Measurements from ENCODE around the gene CDIPT.

CDIPT gene

DNA sequence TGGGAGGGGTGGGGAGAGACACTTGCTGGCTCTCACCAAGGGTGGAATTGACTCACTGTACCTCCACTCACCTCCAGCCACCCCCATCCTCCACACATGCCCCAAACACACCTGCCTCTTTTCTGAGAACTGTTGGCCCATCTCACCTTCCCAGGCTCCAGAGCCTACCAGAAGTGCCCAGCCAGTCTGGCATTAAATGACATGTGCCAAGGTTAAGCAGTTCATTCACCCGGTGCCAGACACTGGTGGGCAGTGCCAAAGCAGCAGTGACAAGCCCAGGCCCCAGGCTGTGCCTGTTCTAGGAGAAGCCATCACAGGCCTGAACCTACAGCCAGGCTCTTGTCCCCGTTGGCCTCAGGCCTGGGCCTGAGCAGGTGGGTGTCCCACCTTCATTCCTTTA lies 31.5 kb downstream of the CDIPT start:
- no peak for DNase-seq (ENCODE audit: low read depth, low spot score)

DNA sequence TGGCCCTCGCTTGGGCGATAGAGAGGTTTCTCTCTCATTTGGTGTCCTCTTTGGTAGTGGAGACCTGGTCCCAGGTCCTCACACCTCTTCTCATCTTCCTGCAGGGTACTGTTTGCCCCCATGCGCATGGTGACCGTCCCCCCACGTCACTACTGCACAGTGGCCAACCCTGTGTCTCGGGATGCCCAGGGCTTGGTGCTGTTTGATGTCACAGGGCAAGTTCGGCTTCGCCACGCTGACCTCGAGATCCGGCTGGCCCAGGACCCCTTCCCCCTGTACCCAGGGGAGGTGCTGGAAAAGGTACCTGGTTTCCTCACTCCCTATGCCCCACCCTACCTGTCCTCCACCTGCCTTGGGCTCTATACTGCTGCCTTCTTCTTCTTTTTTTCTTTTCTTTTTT lies 32.3 kb downstream of the CDIPT start:
- no peak for DNase-seq (ENCODE audit: low read depth, low spot score)

DNA sequence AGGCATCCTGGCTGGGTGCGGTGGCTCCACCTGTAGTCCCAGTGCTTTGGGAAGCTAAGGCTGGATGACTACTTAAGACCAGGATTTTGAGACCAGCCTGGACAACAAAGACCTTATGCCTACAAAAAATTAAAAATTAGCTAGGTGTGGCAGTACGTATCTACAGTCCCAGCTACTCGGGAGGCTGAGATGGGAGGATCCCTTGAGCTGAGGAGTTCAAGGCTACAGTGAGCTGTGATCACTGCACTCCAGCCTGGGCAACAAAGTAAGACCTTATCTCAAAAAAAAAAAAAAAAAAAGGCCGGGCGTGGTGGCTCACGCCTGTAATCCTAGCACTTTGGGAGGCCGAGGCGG lies 36.7 kb downstream of the CDIPT start:
- no peak for DNase-seq (ENCODE audit: low read depth, low spot score)

DNA sequence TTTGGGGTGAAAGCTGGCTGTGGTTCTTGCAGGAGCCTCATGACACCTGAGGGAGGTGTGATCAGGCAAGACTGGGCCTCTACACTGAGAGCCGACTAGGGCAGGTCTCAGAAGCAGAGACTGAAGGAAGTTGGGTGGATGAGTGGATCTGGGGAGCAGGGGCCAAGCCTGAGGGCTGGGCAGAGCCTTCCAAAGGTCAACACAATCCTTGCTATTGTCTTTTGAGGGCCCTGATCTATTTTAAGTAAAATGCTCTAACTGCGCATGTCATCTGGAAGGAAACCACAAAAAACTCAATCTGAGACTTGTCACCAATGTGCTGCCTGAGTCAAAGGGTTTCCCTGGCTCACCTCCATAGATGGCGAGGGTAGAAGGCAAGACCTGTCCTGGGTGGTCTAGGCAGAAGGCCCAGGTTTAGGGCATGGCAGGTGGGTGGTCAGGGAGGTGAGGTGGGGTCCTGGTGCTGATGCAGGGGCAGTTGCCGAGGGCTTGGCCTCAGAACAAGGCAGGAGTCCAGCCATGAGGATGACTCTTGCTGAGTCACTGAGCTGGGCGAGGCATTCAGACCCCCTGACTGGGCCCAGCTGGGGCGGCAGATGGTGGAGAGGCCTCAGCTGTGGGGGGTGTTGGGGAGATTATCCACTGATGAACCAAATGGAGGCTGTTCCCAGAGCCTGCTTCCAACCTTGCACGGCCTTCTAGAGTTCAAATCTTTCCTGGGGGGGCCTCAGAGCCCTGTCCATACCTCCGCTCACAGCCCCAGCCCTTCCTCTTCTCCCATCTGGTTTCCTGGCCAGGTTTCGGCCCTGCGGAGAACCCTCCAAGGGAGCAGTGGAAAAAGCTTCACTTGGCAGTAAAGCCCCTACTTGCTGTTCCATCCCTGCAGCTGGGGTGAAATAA lies 37.6 kb downstream of the CDIPT start:
- peak; percentile 80 for DNase-seq (ENCODE audit: low read depth, low spot score)

DNA sequence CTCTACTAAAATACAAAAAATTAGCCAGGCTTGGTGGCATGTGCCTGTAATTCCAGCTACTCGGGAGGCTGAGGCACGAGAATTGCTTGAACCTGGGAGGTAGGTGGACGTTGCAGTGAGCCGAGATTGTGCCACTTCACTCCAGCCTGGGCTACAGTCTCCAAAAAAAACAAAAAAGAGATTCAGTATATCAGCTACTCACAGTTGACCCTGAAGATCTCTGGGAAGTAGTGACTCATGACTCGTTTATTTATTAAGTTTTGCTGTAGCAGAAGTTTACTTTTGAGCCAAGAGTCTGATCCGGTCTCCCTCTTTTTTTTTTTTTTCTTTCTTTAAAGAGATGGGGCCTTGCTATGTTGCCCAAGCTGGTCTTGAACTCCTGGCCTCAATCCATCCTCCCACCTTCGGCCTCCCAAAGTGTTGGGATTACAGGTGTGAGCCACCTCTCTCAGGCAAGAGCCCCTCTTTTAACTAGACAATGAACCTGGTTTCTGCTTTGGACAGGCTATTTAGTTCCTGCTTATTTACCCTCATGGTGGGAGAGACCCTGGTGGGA lies 38.4 kb downstream of the CDIPT start:
- DNase-seq (ENCODE audit: low read depth, low spot score), result no peak

DNA sequence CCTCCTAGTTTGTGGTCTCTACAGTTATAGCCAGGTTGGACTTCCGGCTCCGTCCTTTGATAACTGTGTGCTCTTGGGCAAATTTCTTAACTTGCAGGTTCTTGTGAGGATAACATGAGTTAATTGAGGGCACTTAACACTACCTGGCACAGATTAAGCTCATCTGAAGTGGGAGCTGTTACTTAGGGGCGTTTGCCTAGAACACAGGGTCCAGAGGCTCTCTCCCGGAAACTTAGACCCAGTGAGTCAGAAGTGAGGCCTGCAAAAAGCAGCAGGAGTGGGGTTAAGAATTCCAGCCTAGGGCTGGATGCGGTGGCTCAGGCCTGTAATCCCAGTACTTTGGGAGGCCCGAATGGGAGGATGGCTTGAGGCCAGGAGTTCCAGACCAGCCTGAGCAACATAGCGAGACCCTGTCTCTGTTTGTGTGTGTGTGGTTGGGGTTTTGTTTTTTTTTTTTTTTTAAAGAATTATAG lies 41.3 kb downstream of the CDIPT start:
- DNase-seq (ENCODE audit: low read depth, low spot score), result no peak

DNA sequence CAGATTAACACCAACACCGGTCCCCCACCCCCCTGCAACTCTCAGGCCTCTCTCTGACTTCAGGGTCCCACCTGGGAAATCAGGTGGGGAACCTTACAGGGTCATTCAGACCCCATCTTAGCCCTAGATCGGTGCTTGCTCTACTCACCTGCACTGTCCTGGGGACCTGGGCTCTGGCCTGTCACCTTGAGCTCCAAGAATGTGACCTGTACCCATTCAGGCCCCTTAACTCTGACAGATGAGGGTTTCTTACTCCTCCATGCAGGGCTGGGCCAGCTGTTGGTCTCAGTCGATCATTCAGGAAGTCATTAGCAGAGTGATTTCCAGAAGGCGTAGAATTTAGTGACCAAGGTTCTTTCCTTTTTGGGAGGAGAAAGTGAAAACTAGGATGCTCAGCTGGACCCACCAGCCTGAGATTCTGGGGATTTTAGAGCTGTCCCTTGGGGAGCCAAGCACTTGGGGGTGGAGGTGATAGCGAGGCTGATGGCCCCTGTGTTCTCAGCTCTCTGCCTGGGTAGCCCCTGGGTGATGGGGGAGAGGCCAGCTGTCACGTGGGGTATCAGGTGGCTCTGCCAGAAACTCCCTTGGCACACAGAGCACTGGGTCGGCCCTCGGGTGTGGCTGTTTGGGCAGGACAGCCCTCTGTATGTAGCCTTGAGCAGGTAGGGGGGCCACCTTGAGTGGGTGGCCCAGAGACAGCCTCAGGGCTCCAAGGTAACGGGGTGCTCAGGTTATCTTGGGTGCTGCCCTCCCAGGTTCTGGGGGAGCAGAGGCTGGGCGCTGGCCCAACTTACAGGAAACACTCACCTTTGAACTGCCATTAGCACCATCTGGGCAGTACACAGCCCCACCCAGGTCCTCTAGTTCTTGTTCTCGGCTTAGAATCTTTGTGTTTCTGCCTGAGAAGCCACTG lies 42.0 kb downstream of the CDIPT start:
- no peak for DNase-seq (ENCODE audit: low read depth, low spot score)

DNA sequence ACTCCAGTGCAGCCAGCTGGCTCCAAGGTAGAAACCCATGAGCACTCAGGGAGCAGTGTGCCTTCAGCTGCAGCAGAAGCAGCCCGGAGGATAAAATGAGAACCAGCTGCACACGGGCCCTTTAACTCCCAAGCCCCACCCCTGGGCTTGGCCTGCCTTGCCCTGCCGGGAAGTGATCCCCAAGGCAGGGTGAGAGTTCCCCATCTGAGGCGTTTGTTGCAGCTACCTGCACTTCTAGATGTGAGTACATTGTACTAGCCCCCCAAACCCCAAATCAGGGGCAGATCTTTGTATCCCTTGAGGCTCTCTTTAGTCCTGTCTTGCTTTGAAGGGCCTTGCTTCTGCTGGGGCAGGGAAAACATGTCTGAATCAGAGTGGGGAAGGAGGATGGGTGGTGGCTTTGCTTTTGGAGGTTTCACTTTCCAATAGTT lies 42.7 kb downstream of the CDIPT start, which contains the start of gene MVP:
Gene MVP, plus strand, starts transcription at position 192 of the 431 bp plus-strand sequence. CDS start 10,088 bp downstream, outside the sequence.
- DNase-seq (ENCODE audit: low read depth, low spot score), result no peak

DNA sequence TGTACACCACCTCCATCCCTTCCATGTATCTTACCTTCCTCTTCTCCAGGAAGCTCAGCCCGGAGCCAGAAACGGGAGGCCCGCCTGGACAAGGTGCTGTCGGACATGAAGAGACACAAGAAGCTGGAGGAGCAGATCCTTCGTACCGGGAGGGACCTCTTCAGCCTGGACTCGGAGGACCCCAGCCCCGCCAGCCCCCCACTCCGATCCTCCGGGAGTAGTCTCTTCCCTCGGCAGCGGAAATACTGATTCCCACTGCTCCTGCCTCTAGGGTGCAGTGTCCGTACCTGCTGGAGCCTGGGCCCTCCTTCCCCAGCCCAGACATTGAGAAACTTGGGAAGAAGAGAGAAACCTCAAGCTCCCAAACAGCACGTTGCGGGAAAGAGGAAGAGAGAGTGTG lies 43.5 kb downstream of the CDIPT start:
- DNase-seq (ENCODE audit: low read depth, low spot score), result no peak

DNA sequence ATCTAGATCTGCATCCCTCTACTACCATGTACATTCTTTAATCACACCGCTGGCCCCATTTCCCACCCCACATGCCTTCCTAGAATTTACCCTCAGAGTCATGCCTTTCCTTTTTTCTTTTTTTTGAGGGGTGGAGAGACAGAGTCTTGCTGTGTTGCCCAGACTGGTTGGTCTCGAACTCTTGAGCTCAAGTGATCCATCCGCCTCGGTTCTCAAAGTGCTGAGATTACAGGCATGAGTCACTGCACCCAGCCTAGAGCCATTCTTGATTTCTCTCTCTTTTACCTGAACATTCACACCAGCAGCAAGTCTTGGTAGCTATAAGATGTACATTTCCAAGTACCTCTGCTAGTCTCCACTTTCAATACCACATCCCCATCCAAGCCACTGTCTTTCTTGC lies 44.9 kb downstream of the CDIPT start:
- no peak for DNase-seq (ENCODE audit: low read depth, low spot score)

DNA sequence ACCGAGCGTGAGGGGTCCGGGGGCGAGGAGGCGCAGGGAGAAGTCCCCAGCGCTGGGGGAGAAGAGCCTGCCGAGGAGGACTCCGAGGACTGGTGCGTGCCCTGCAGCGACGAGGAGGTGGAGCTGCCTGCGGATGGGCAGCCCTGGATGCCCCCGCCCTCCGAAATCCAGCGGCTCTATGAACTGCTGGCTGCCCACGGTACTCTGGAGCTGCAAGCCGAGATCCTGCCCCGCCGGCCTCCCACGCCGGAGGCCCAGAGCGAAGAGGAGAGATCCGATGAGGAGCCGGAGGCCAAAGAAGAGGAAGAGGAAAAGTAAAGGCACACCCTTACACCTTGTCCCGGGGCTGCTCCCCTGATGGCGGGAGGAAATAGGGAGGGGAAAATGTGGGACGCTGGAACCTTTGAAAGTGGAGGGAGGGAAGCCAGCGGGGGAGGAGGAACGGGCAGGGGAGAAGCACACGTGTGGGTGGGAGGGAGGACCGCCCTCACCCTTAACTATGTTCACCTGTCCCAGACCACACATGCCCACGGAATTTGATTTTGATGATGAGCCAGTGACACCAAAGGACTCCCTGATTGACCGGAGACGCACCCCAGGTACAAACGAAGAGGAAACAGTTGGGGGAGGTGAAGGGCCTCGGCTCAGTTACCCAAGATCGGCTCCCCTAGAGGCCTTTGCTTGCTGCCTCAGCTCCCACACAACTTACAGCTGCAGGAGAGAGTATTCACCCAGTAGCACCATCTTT lies 46.2 kb downstream of the CDIPT start:
- no peak for DNase-seq (ENCODE audit: low read depth, low spot score)

DNA sequence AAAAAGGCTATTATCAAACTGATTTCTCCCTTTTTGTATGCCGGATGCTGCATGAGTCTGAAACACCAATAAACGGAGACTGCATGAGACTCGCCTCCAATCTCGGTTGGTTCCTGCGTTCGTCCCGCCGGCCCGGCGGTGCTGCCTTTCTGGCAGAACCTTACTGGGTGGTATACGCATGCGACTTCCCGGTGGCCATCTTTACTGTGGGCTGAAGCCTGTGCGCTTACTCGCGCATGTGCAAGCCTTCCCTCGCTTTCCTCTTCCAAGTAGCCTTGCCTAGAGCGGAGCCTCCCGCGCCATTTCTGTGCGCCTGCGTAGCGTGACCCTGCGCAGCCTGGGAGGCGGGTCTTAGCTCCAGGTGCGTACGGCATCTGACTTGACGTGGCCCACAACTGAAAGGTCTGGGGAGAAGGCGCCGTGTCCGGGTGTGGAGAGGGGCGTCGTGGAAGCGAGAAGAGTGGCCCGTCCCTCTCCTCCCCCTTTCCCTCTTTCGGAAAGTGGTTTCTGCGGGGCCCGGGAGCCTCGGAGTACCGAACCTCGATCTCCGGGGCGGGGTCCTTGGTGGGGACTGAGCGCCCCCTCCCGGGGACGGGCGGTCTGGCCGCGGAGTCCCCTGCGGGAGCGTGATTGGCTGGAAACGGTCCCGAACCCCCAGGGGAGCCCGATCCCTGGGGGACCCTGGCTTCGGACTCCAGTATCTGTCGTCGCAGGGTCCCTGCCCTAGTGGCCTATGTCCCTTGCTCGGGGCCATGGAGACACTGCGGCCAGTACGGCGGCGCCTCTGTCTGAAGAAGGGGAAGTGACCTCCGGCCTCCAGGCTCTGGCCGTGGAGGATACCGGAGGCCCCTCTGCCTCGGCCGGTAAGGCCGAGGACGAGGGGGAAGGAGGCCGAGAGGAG lies 47.0 kb downstream of the CDIPT start, which contains the start of gene PAGR1:
Gene PAGR1, plus strand, starts transcription at position 360 of the 901 bp plus-strand sequence. Its CDS starts 374 bp downstream, at position 734.
- DNase-seq (ENCODE audit: low read depth, low spot score), result peak; percentile 99

DNA sequence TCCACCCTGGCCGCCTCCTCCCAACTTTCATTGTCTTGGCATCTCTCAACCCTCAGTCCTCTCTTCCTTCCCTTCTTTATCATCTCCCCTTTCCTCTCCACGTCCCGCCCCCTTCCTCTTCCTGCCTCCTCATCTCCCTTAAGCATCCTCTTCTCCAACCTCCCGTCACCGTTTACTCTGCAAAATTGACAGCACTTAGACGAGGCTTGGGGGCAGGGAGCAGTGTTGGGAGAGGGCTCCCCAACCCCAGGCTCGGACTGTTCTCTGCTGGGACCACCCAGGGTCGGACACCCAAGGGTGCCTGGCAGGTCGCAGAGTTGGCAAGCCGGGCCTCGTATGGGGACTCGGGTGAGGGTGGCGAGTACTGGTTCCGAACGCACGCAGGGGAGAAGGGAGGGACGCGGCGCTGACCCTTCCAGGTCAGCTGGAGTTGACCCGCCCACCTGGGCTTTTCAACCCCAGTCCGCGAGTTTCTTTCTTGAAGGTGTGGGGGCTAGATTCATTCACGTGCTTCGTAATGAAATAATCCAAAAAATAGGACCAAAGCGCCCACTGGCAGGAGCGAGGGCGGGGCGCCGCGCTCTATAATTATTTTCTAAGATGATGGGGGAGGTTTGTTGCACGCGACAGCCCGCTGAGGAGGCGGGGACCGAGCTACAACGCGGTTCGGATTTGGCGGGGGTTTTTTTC lies 47.8 kb downstream of the CDIPT start:
- DNase-seq (ENCODE audit: low read depth, low spot score), result no peak

DNA sequence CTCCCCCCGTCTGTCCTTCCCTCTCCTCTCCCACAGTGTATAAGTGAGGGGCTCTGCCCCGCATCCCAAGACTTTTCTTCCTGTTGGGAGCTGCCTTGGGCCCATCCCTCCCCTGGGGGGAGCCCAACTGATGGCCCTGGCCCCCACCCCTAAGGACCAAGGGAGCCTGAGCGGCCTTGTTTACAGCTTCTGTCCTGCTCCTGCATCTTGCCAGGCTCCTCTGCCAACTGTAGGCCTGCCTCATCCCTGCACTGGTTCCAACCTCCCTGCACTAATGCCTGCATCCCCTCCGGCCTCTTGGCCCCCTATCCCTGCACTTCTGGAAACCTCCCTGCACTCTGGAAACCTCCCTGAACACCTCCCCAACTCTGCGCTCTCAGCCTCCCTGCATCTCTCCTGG lies 48.4 kb downstream of the CDIPT start:
- DNase-seq (ENCODE audit: low read depth, low spot score), result no peak

DNA sequence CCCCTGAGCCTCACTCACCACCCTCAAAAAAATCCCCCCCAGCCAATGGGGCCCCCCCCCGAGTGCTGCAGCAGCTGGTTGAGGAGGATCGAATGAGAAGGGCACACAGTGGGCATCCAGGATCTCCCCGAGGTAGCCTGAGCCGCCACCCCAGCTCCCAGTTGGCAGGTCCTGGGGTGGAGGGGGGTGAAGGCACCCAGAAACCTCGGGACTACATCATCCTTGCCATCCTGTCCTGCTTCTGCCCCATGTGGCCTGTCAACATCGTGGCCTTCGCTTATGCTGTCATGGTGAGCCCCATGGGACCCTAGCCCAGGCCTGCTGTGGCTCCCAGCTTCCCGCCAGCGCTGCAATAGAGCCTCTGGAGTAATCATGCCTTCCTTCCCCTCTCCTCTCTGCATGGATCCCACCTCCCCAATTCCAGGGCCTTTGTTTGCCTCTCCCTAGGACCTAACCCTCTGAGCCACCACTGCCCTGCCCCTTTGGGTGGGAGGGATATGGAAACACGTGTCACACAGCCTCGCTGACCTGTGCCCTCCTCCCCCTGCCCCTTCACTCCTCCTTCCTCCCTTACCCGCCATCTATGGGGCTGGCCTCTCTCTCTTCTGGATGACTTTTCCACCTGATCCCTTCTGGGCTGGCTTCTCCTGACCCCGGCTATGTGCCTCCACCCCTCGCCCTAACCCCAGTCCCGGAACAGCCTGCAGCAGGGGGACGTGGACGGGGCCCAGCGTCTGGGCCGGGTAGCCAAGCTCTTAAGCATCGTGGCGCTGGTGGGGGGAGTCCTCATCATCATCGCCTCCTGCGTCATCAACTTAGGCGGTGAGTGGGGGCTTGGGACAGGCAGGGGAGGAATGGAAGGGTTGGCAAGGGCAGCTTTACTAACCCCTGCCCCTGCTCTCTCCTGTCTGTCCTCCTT lies 49.1 kb downstream of the CDIPT start:
- DNase-seq (ENCODE audit: low read depth, low spot score), result no peak

DNA sequence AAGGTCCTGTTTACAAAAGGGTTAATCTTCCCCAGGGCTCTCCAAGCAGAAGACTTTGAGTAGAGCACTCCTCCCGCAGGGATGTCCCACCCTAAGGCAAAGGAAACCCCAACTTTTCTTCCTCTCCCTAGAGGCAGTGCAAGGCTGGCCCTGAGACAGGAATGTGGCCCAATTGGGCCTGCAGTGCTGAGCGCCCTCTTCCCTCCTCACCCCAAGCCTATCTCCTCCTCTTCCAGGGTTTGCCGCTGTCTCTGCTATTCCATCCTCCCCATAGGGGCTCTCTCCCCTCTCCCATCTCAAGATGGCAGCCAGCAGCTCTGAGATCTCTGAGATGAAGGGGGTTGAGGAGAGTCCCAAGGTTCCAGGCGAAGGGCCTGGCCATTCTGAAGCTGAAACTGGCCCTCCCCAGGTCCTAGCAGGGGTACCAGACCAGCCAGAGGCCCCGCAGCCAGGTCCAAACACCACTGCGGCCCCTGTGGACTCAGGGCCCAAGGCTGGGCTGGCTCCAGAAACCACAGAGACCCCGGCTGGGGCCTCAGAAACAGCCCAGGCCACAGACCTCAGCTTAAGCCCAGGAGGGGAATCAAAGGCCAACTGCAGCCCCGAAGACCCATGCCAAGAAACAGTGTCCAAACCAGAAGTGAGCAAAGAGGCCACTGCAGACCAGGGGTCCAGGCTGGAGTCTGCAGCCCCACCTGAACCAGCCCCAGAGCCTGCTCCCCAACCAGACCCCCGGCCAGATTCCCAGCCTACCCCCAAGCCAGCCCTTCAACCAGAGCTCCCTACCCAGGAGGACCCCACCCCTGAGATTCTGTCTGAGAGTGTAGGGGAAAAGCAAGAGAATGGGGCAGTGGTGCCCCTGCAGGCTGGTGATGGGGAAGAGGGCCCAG lies 50.0 kb downstream of the CDIPT start:
- DNase-seq (ENCODE audit: low read depth, low spot score), result no peak

DNA sequence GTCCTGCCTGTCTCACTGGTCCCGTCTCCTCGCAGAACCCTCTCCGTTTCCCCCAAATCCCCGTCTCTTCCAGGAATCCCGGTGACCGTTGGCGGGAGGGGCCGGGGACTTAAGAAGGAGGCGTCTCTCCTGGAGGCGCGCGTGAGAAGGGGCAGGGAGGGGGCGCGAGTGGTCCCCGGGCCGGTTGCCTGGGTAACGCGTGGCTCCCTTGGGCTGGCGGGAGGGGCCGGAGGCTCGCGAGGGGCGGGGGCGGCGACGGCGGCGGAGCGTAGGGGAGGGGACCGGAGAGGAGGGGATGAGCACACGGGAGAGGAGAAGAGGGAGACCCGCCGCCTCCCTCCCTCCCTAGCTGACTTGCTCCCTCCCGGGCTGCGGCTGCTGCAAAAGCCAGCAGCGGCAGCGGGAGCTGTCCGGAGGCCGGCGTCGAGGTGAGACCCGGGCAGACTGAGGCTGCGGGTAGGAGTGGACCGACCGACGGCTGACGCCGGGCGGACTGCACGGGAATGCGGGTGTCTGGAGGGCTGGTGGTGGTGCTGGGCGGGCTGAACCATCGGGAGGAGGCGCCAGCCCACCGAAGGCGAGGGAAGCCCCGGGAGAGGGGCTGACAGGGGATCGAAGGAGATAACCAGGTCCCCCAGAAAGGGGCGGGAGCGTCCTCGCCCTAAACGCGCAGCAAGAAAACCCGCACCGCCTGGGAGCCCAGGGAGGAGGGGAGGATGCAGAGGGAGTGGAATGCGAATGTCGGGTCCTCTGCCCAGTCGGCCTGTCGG lies 50.9 kb downstream of the CDIPT start, which contains the start of gene PRRT2:
Gene PRRT2, plus strand, starts transcription at position 298 of the 770 bp plus-strand sequence. CDS start 862 bp downstream, outside the sequence.
- no peak for DNase-seq (ENCODE audit: low read depth, low spot score)

Data from brain pericyte (primary cell).